Small intestine (tissue), 7 donors: ENCODE measurements around the gene TNFRSF1A. TPM values are rescaled to one million over a fixed set of nuclear protein-coding genes. Genes with fewer than 3 reads are reported as not detected.

ENCODE experiments used
- DNase-seq, 2 donors: peaks; one replicate each; pipeline versions ENCODE4 v3.0.0 to v3.0.0-alpha.2; 2013
- FAIRE-seq: peaks from 2 replicates; lab custom pipeline; 2012; peaks lifted over from hg19 to GRCh38; lab: Jason Lieb, UNC
- H3K27ac ChIP-seq, 3 donors: one replicate each; pipeline ENCODE4 v1.5.1; 2013; ENCODE audit warnings: low read length in 2 of 3, mild to moderate bottlenecking in 2 of 3, control low read depth in 1 of 3, inconsistent platforms in 1 of 3, low read depth in 1 of 3, moderate library complexity in 1 of 3
- H3K27me3 ChIP-seq, 3 donors: one replicate each; pipeline ENCODE4 v1.6.1; 2013; ENCODE audit warnings: low read length in 3 of 3, inconsistent platforms in 1 of 3; ENCODE audit not compliant: control insufficient read depth in 3 of 3, insufficient read depth in 3 of 3
- H3K36me3 ChIP-seq, 3 donors: one replicate each; pipeline ENCODE4 v1.6.1; 2013; ENCODE audit warnings: low read length in 3 of 3, inconsistent platforms in 1 of 3, low read depth in 1 of 3, mild to moderate bottlenecking in 1 of 3, moderate library complexity in 1 of 3; ENCODE audit not compliant: control insufficient read depth in 3 of 3, insufficient read depth in 2 of 3
- H3K4me1 ChIP-seq, 3 donors: one replicate each; pipeline ENCODE4 v1.6.1; 2013; ENCODE audit warnings: low read length in 2 of 3, inconsistent platforms in 1 of 3, low read depth in 1 of 3, mild to moderate bottlenecking in 1 of 3, moderate library complexity in 1 of 3; ENCODE audit not compliant: control insufficient read depth in 3 of 3, insufficient read depth in 2 of 3
- H3K4me3 ChIP-seq, 3 donors: one replicate each; pipeline ENCODE4 v1.5.1; 2013; ENCODE audit warnings: low read length in 3 of 3, control low read depth in 1 of 3, inconsistent platforms in 1 of 3, low read depth in 1 of 3, mild to moderate bottlenecking in 1 of 3, moderate library complexity in 1 of 3
- H3K9me3 ChIP-seq, 2 donors: one replicate each; pipeline ENCODE4 v1.6.1; 2013; ENCODE audit warnings: low read depth in 1 of 2, low read length in 1 of 2; ENCODE audit not compliant: control insufficient read depth in 2 of 2, insufficient read depth in 1 of 2
- WGBS, 3 donors: extraction: QIAGEN DNeasy Blood & Tissue Kit; methylation state at CpG; one replicate each; pipeline ENCODE4 v1.1.7; 2013; 5-methylcytosine and 5-hydroxymethylcytosine counted together
- polyA plus RNA-seq, 4 donors: library from polyadenylated mRNA; stranded (reverse) in 3 of 4; unstranded in 1 of 4; fragments of 200-250 nt in 3 of 4; fragments of 120-200 nt in 1 of 4; gene quantifications; one replicate each; pipeline versions ENCODE4 v1.2.1 to v1.2.3, GENCODE V29; 2013
- donor health status: healthy with polysubstance abuse.
- donor health status: control.
- donor health status: control.
- donor health status: Bipolar disorder and iron deficiency.
- donor health status: healthy.

Gene TNFRSF1A
- polyA plus RNA-seq, 4 donors, result 77.2 to 108 (median 97.6) TPM

- Histone ChIP-seq H3K36me3 (peaks cover 14 to 90% (median 33%) of the 10 kb centered on the region in 3 donors), H3K4me1 (peaks cover 2 to 65% (median 4%) of the 10 kb centered on the region in 3 donors), H3K9me3 (no peaks in the 10 kb centered on the region), H3K27me3 (no peaks in the 10 kb centered on the region), H3K4me3 (no peak overlapping the region), H3K27ac (peak overlapping the region; percentile 87 to 98 (median 97))
- WGBS, 3 donors, result 55 to 59% (median 57%) methylated on average over 5 of the region's 5 CpGs
- DNase-seq, result no peak
- no peak for FAIRE-seq
Observed at GRCh38 chr12:6334359-6334758, 7.5 kb downstream of the TNFRSF1A start.

- Histone ChIP-seq H3K4me1 (peaks cover 2 to 58% (median 4%) of the 10 kb centered on the region in 3 donors), H3K36me3 (peaks cover 19 to 91% (median 37%) of the 10 kb centered on the region in 3 donors), H3K27ac (peak overlapping the region in 2 of 3 donors; percentile 47 to 97), H3K4me3 (no peak overlapping the region), H3K27me3 (no peaks in the 10 kb centered on the region), H3K9me3 (no peaks in the 10 kb centered on the region)
- no peak for FAIRE-seq
- 71 to 86% (median 83%) methylated on average over 9 of the region's 9 CpGs for WGBS, 3 donors
- DNase-seq, result no peak
Observed at GRCh38 chr12:6333566-6333965, 8.3 kb downstream of the TNFRSF1A start.

GRCh38 chr12:6333029-6333428, 8.8 kb downstream of the TNFRSF1A start:
- H3K36me3 ChIP-seq, result peaks cover 19 to 91% (median 37%) of the 10 kb centered on the region in 3 donors
- FAIRE-seq (no peak), DNase-seq (peak in 1 of 2 donors; percentile 27)
- WGBS, 3 donors, result 66 to 81% (median 67%) methylated on average over 9 of the region's 9 CpGs
- no peaks in the 10 kb centered on the region for H3K27me3 ChIP-seq
- no peak overlapping the region for H3K4me3 ChIP-seq
- H3K9me3 ChIP-seq, result no peaks in the 10 kb centered on the region
- H3K27ac ChIP-seq, result peak overlapping the region in 2 of 3 donors; percentile 47 to 97
- peaks cover 2 to 53% (median 4%) of the 10 kb centered on the region in 3 donors for H3K4me1 ChIP-seq

DNA sequence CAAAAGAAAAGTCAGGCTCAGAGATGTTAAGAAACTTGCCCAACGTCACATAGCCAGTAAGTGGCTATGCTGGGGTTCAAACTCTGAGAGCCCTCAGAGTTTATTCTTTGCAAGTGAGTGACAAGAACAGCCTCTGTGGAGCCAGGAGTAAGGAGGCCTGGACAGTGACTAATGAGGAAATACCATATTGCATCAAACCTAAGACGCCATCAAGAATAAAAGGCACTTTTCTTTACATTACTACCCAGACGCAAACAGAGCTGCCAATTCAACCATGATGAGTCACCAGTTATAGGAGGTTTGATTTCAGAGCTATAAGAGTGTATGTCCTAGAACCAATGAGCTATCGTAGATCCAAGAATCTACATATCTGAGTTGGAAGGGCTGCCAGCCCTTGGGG, 9.4 kb downstream of the TNFRSF1A start:
- WGBS, 3 donors, result 47 to 62% (median 59%) methylated on average over 4 of the region's 4 CpGs
- H3K27ac ChIP-seq, result peak overlapping the region in 2 of 3 donors; percentile 47 to 97
- H3K36me3 ChIP-seq, result peaks cover 19 to 91% (median 37%) of the 10 kb centered on the region in 3 donors
- DNase-seq, result peak in 1 of 2 donors; percentile 58
- H3K27me3 ChIP-seq, result no peaks in the 10 kb centered on the region
- FAIRE-seq, result no peak
- peaks cover 2 to 49% (median 4%) of the 10 kb centered on the region in 3 donors for H3K4me1 ChIP-seq
- no peaks in the 10 kb centered on the region for H3K9me3 ChIP-seq
- H3K4me3 ChIP-seq, result no peak overlapping the region

- Histone ChIP-seq H3K4me3 (no peak overlapping the region), H3K9me3 (no peaks in the 10 kb centered on the region), H3K4me1 (peaks cover 2 to 40% (median 4%) of the 10 kb centered on the region in 3 donors), H3K27me3 (no peaks in the 10 kb centered on the region), H3K27ac (peak overlapping the region in 1 of 3 donors; percentile 20), H3K36me3 (peaks cover 19 to 94% (median 37%) of the 10 kb centered on the region in 3 donors)
- WGBS, 3 donors, result 43 to 58% (median 55%) methylated on average over 4 of the region's 4 CpGs
- DNase-seq, result no peak
- FAIRE-seq, result no peak
Observed at GRCh38 chr12:6330999-6331714, 10.7 kb downstream of the TNFRSF1A start.

DNA sequence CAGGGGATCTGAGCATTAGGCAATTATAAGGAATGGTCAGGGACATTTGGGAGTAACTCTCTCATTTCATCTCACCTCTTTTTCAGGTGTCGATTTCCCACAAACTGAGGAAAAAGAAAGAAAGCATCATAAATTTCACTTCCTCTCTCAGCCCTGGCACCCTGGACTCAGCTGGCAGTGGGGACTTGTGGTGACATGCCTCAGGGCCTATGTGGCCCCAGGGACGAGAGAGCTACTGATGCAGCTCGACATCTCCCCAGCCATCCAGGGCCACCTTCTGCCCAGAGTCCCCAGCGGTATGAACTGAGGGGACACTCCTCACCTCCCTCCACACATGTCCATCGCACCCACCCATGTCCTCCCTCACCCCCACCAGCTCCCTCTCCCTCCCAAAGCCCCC, 11.7 kb downstream of the TNFRSF1A start:
- Histone ChIP-seq H3K4me1 (peaks cover 2 to 31% (median 4%) of the 10 kb centered on the region in 3 donors), H3K27ac (no peak overlapping the region), H3K36me3 (peaks cover 19 to 97% (median 37%) of the 10 kb centered on the region in 3 donors), H3K27me3 (no peaks in the 10 kb centered on the region), H3K4me3 (no peak overlapping the region), H3K9me3 (no peaks in the 10 kb centered on the region)
- no peak for FAIRE-seq
- WGBS, 3 donors, result 81 to 86% (median 86%) methylated on average over 5 of the region's 5 CpGs
- no peak for DNase-seq

DNA sequence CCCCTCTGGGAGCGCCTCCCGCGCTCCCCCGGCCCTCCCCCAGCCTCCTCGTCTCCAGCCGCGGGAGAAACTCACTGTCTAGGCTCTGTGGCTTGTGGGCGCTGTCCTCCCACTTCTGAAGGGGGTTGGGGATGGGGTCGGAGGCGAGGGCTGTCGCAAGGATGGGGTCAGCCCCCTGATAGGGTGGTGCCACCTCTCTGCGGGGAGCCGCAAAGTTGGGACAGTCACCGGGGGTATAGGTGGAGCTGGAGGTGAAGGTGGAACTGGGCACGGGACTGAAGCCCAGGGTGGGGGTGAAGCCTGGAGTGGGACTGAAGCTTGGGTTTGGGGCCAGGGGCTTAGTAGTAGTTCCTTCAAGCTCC, 12.2 kb downstream of the TNFRSF1A start:
- FAIRE-seq (no peak), DNase-seq (no peak)
- Histone ChIP-seq H3K4me3 (no peak overlapping the region), H3K27ac (no peak overlapping the region), H3K4me1 (peaks cover 0 to 28% (median 4%) of the 10 kb centered on the region in 3 donors), H3K27me3 (no peaks in the 10 kb centered on the region), H3K36me3 (peaks cover 19 to 97% (median 37%) of the 10 kb centered on the region in 3 donors), H3K9me3 (no peaks in the 10 kb centered on the region)
- 80 to 84% (median 84%) methylated on average over 15 of the region's 15 CpGs for WGBS, 3 donors

DNA sequence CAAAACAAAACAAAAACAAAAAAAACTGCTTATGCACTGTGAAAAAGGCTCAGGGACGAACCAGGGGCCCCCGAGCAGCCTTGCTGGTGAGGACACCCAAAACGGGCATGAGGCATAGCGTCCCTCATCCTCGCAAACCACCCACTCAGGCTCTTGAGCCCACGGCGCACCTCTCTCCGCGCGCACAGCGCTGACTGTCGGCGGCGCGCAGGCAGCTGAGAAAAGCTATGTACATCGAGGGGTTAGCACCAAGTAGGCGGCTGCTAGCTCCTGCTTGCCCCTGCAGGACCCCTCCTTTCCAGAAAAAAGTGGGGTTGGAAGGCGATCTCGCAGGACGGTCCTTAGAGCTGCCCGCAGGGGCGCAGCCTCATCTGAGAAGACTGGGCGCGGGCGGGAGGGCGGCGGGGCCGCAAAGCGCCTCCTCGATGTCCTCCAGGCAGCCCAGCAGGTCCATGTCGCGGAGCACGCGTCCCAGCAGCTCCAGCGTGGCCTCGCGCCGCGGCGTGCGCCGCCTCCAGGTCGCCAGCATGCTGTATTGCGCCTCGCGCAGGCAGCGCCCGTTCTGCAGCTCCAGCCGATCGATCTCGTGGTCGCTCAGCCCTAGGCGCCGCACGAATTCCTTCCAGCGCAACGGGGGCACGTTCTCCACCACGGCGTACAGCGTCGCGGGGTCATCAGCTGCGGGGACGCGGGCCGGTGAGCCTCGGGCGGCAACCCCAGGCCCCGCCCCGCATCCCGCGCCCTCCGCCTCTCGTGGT, 12.8 kb downstream of the TNFRSF1A start:
- no peaks in the 10 kb centered on the region for H3K9me3 ChIP-seq
- no peak overlapping the region for H3K27ac ChIP-seq
- DNase-seq, result no peak
- H3K4me3 ChIP-seq, result no peak overlapping the region
- WGBS, 3 donors, result 87 to 92% (median 91%) methylated on average over 62 to 75 of the region's 75 CpGs
- H3K4me1 ChIP-seq, result peaks cover 0 to 27% (median 8%) of the 10 kb centered on the region in 3 donors
- H3K27me3 ChIP-seq, result no peaks in the 10 kb centered on the region
- FAIRE-seq, result no peak
- peaks cover 19 to 96% (median 36%) of the 10 kb centered on the region in 3 donors for H3K36me3 ChIP-seq
